ENCODE results near the gene DNAI1.
A peak's percentile ranks its signal among the peaks of the same experiment; 100 is the strongest.
"Not testable (repeated sequence)": the region's sequence is repeated elsewhere in the genome, so short reads cannot be mapped to it uniquely, and the experiment has no call there.

Gene DNAI1

GRCh38 chr9:34458013-34458958 is at the start of gene DNAI1, which contains the start of gene FAM219A:
Gene DNAI1, plus strand, starts transcription at chr9:34458805. Its CDS starts 201 bp downstream, at chr9:34459006.
Gene FAM219A, minus strand, starts transcription at chr9:34458570. Its CDS starts 307 bp downstream, at chr9:34458263.
- peak; percentile 87 for DNase-seq

GRCh38 chr9:34409154-34409553 is 49.5 kb upstream of the DNAI1 start:
- no peak for DNase-seq

GRCh38 chr9:34412336-34412735 is 46.3 kb upstream of the DNAI1 start:
- no peak for DNase-seq

GRCh38 chr9:34413231-34413852 is 45.3 kb upstream of the DNAI1 start:
- DNase-seq: peak; percentile 24

- DNase-seq: no peak
These were observed 40.9 kb upstream of the DNAI1 start for GRCh38 chr9:34417734-34418133.

- DNase-seq: no peak
These were observed 38.7 kb upstream of the DNAI1 start for GRCh38 chr9:34419716-34420504.

GRCh38 chr9:34426347-34427074 is 32.1 kb upstream of the DNAI1 start:
- DNase-seq: no peak

- DNase-seq: no peak
These were observed 30.2 kb upstream of the DNAI1 start for GRCh38 chr9:34428325-34428958.

GRCh38 chr9:34430843-34431437 is 27.7 kb upstream of the DNAI1 start:
- no peak for DNase-seq

GRCh38 chr9:34431667-34432066 is 26.9 kb upstream of the DNAI1 start:
- DNase-seq: no peak

- DNase-seq: peak; percentile 35
These were observed 21.3 kb upstream of the DNAI1 start for GRCh38 chr9:34437006-34437925.

GRCh38 chr9:34437926-34438307 is 20.7 kb upstream of the DNAI1 start:
- not testable (repeated sequence) for DNase-seq

- DNase-seq: not testable (repeated sequence)
These were observed 20.1 kb upstream of the DNAI1 start for GRCh38 chr9:34438465-34438864.

GRCh38 chr9:34440017-34440416 is 18.6 kb upstream of the DNAI1 start:
- no peak for DNase-seq

GRCh38 chr9:34442770-34443169 is 15.8 kb upstream of the DNAI1 start:
- DNase-seq: no peak

- DNase-seq: no peak
These were observed 15.1 kb upstream of the DNAI1 start for GRCh38 chr9:34443533-34443932.

- no peak for DNase-seq
These were observed 14.6 kb upstream of the DNAI1 start for GRCh38 chr9:34443976-34444375.

GRCh38 chr9:34446468-34446891 is 12.1 kb upstream of the DNAI1 start:
- no peak for DNase-seq

GRCh38 chr9:34446951-34447350 is 11.7 kb upstream of the DNAI1 start:
- no peak for DNase-seq

- no peak for DNase-seq
These were observed 8.0 kb upstream of the DNAI1 start for GRCh38 chr9:34450644-34451043.

Measured in KG1 (cell line).